DND-41 (cell line): ENCODE data around the gene CD81.

Source experiments
- ATAC-seq: fragments of 200-7000 bp; cut with Tn5 transposase; 3 replicates; pipeline ENCODE4 v1.9.1; 2021; ENCODE audit warnings: low read depth; ENCODE audit not compliant: insufficient read depth
- DNase-seq: peaks from one replicate; pipeline ENCODE4 v3.0.0-alpha.2; 2020
- H2AFZ ChIP-seq: 2 replicates; pipeline ENCODE4 v1.6.0; 2012; ENCODE audit warnings: low read depth, low read length
- H3K27ac ChIP-seq: 2 replicates; pipeline ENCODE4 v1.5.1; 2012; ENCODE audit warnings: low read length, inconsistent platforms
- H3K27me3 ChIP-seq: fragments of 200-600 bp; sonication (generic); 2 replicates; pipeline ENCODE4 v1.6.0; 2012; ENCODE audit warnings: low read length, mild to moderate bottlenecking, inconsistent platforms; ENCODE audit not compliant: insufficient read depth, poor library complexity
- H3K36me3 ChIP-seq: 2 replicates; pipeline ENCODE4 v1.5.1; 2012; ENCODE audit warnings: low read length, inconsistent platforms; ENCODE audit not compliant: insufficient read depth
- H3K4me1 ChIP-seq: 2 replicates; pipeline ENCODE4 v1.5.1; 2012; ENCODE audit warnings: mild to moderate bottlenecking, low read length; ENCODE audit not compliant: insufficient read depth
- H3K4me2 ChIP-seq: 2 replicates; pipeline ENCODE4 v1.6.0; 2012; ENCODE audit warnings: mild to moderate bottlenecking, moderate library complexity, low read length, inconsistent platforms; ENCODE audit not compliant: insufficient read depth
- H3K4me3 ChIP-seq, 2 experiments: fragments of 200-600 bp in 1 of 2; shearing (Covaris generic) in 1 of 2; 2 replicates each; pipeline ENCODE4 v1.5.1; 2012 to 2016; ENCODE audit warnings: inconsistent platforms in 2 of 2, low read length in 2 of 2, mild to moderate bottlenecking in 2 of 2, low read depth in 1 of 2, moderate library complexity in 1 of 2
- H3K79me2 ChIP-seq: 2 replicates; pipeline ENCODE4 v1.6.0; 2012; ENCODE audit warnings: low read length, inconsistent platforms; ENCODE audit not compliant: insufficient read depth
- H3K9ac ChIP-seq: 2 replicates; pipeline ENCODE4 v1.6.0; 2012; ENCODE audit warnings: low read depth, mild to moderate bottlenecking, inconsistent platforms, low read length, moderate library complexity
- H3K9me3 ChIP-seq: 2 replicates; pipeline ENCODE4 v1.5.1; 2012; ENCODE audit warnings: low read length, moderate library complexity, mild to moderate bottlenecking, inconsistent platforms; ENCODE audit not compliant: insufficient read depth, severe bottlenecking
- H4K20me1 ChIP-seq: 2 replicates; pipeline ENCODE4 v1.6.0; 2012; ENCODE audit warnings: low read length; ENCODE audit not compliant: insufficient read depth
- EZH2 ChIP-seq: IDR thresholded peaks from 3 replicates; pipeline ENCODE4 v1.6.1; 2012; ENCODE audit warnings: borderline replicate concordance, low read depth, mild to moderate bottlenecking, moderate library complexity, low read length, inconsistent platforms; ENCODE audit not compliant: severe bottlenecking
- TF ChIP-seq, protein P1 (sequence below): IDR thresholded peaks from 2 replicates; pipeline ENCODE4 v1.5.1; 2012; ENCODE audit warnings: borderline replicate concordance, low read length, moderate library complexity, mild to moderate bottlenecking; ENCODE audit not compliant: poor library complexity, severe bottlenecking; ENCODE audit errors: extremely low read depth

Gene CD81

DNA sequence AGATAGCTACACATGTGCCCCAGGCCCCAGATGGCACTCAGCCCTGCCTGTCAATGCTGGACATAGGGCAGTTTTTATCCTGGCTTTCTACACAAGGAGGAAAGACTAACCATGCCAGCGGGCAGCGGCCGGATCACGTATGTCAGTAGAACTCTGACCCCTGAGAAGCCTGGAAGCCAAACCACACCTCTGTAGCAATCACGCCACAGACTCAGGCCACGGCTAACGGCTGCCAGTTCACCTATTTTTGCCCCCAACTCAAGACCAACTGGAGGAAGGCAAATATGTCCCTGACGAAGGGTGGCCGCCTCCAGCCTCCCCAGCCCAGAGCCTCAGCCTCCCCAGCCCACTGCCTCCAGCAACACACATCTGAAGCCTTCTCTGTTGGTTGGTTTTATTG lies 7.2 kb upstream of the CD81 start:
- Histone ChIP-seq H3K9me3 (no peaks in the 10 kb centered on the region), H3K79me2 (no peaks in the 10 kb centered on the region), H4K20me1 (peaks cover 20% of the 10 kb centered on the region; the same call in 1 of the 2 replicates), H3K4me1 (no peaks in the 10 kb centered on the region), H3K27ac (no peak overlapping the region), H3K4me2 (no peak overlapping the region), H3K4me3 (no peak overlapping the region), H3K9ac (no peak overlapping the region), H3K27me3 (no peaks in the 10 kb centered on the region), H3K36me3 (no peaks in the 10 kb centered on the region), H2AFZ (no peak overlapping the region)
- no peak for ATAC-seq
- DNase-seq: no peak
- TF ChIP-seq, protein P1, sequence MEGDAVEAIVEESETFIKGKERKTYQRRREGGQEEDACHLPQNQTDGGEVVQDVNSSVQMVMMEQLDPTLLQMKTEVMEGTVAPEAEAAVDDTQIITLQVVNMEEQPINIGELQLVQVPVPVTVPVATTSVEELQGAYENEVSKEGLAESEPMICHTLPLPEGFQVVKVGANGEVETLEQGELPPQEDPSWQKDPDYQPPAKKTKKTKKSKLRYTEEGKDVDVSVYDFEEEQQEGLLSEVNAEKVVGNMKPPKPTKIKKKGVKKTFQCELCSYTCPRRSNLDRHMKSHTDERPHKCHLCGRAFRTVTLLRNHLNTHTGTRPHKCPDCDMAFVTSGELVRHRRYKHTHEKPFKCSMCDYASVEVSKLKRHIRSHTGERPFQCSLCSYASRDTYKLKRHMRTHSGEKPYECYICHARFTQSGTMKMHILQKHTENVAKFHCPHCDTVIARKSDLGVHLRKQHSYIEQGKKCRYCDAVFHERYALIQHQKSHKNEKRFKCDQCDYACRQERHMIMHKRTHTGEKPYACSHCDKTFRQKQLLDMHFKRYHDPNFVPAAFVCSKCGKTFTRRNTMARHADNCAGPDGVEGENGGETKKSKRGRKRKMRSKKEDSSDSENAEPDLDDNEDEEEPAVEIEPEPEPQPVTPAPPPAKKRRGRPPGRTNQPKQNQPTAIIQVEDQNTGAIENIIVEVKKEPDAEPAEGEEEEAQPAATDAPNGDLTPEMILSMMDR: no peak
- TF ChIP-seq EZH2: no peak

DNA sequence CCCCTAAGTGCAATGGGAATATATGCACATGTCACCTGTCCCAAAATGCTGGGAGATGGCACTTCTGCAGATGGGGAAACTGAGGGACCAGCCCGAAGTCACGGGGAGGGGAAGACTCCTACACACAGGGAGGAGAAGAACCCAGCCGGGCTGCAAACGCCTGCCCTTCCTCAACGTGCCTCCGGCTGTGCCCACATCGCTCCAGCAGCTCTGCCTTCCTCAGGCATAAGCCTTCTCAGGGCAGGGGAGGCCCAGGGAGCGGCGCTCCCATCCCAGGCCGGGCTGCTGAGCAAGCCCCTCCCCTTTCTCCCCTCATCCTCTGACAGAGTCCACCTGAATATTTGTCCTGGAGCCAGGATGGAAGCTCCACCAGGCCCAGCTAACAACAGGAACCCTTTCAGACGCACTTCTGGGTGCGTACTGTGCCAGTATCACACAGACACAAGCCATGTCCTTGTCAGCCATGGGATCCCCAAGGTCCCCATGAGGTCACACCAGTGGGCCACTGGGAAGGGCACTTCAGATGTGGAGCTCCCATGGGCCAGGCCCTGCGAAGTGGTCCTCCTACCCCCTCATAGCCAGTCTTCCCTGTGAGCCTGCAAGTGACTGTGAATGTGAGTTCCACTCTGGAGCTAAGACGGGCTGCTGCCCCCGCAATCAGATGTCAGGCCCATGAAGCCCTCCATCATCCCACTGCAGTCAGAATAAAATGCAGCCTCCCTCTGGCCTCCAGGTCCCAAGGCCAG lies 2.5 kb upstream of the CD81 start:
- no peak for ATAC-seq
- H3K9ac ChIP-seq: no peak overlapping the region

DNA sequence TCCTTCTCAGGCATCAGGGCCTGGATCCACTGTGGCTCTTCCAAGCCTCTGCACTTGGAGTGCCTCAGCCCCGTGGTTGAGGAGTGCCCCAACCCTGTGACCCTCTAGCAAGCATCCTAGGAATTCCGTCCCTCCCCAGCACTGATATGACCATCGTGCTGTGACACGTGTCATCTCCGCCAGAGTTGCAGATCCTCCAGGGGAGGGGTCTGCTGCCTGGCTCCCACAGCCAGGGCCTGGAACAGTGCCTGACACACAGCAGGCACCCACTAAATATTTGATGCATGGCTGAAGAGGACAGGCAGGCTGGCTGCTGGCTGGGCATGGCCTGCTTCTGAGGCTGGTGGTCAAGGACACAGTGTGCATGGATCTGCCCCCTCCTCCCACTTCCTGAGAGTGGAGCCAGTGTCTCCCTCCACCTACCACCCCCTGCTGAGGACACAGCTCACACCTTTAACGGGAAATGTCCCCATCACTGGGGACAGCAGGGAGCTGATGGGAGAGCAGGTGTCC lies 1.7 kb upstream of the CD81 start:
- H3K4me3 ChIP-seq: no peak overlapping the region

More for the DNA sequence above, 2.5 kb upstream of the CD81 start:
- H3K27me3 ChIP-seq: no peaks in the 10 kb centered on the region
- no peak for DNase-seq
- peaks cover 39% of the 10 kb centered on the region for H4K20me1 ChIP-seq
- H3K4me3 ChIP-seq: no peak overlapping the region
- H3K36me3 ChIP-seq: peaks cover 15% of the 10 kb centered on the region
- no peak overlapping the region for H3K27ac ChIP-seq
- peaks cover 20% of the 10 kb centered on the region for H3K4me1 ChIP-seq
- H3K79me2 ChIP-seq: peaks cover 23% of the 10 kb centered on the region
- no peak overlapping the region for H3K4me2 ChIP-seq
- TF ChIP-seq EZH2: no peak
- TF ChIP-seq, protein P1: no peak
- H3K9me3 ChIP-seq: no peaks in the 10 kb centered on the region
- H2AFZ ChIP-seq: no peak overlapping the region

More for the DNA sequence above, 1.7 kb upstream of the CD81 start:
- Histone ChIP-seq H3K79me2 (peaks cover 31% of the 10 kb centered on the region), H3K9me3 (no peaks in the 10 kb centered on the region), H3K27me3 (no peaks in the 10 kb centered on the region), H3K4me2 (no peak overlapping the region), H3K27ac (no peak overlapping the region), H4K20me1 (peaks cover 46% of the 10 kb centered on the region), H3K4me1 (peaks cover 27% of the 10 kb centered on the region), H2AFZ (no peak overlapping the region), H3K36me3 (peaks cover 23% of the 10 kb centered on the region), H3K9ac (no peak overlapping the region)
- DNase-seq (no peak), ATAC-seq (no peak)
- TF ChIP-seq, protein P1: no peak
- no peak for TF ChIP-seq EZH2
